Measurements from ENCODE around the gene NPTX1. TPM values are rescaled to one million over a fixed set of nuclear protein-coding genes. Genes with fewer than 3 reads are reported as not detected.

The NPTX1 gene
- total and polyA plus RNA-seq, 2 of the 13 experiments (the other 11 are each of a cell fraction or from before 2014, with no cell fraction given): 0.01 TPM; not detected in 1

DNA sequence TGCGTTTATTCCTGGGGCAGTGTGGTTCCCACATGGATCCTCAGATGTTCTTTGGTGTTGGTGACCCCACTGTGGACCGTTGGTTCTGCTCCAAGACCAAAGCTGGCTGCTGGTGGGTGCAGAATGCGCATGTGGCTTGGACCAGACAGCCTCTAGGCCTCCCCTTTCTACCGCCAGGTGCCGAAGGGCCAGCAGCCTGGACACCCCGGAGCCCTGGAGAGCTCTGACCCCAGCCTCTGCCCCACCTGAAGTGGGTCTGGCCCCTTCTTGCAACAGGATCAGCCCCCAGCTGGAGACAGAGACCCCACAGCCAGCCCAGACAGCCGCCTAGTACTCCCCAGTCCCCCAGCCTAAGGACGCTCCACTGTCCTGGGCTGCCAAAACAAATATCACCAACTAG is 18.4 kb downstream of the NPTX1 start:
- CTCF ChIA-PET (ENCODE audit: low intra/inter-chr PET ratio, low total read pairs): no interaction called here
- ATAC-seq (no peak), FAIRE-seq (no peak), DNase-seq (ENCODE audit: low spot score) (no peak)
- Histone ChIP-seq H3K9ac (ENCODE audit: insufficient read depth, low read depth, low read length) (no peak overlapping the region), H3K4me1 (ENCODE audit: insufficient read depth, low read length) (peaks cover 32% of the 10 kb centered on the region), H4K20me1 (ENCODE audit: insufficient read depth, low read length) (no peaks in the 10 kb centered on the region), H3K4me3 (replicated peaks in 1 of 3; ENCODE audit: insufficient read depth in 1 of 3, low read depth in 2 of 3, low read length in 3 of 3) (no peak overlapping the region), H3K79me2 (ENCODE audit: insufficient read depth, low read length) (no peaks in the 10 kb centered on the region), H3K36me3 (replicated peaks in 1 of 2; ENCODE audit: control insufficient read depth in 1 of 2, insufficient read depth in 2 of 2, low read length in 2 of 2) (no peaks in the 10 kb centered on the region), H3K27ac (ENCODE audit: extremely low read length, insufficient read depth, low read length) (no peak overlapping the region), H2AFZ (ENCODE audit: low read length) (no peak overlapping the region), H3K9me3 (ENCODE audit: low read length) (no peaks in the 10 kb centered on the region), H3K4me2 (ENCODE audit: low read depth, low read length) (no peak overlapping the region), H3K27me3 (ENCODE audit: control insufficient read depth in 1 of 2, insufficient read depth in 2 of 2, low read length in 2 of 2) (peaks cover 11 to 64% of the 10 kb centered on the region in 2 experiments; a peak in 4 of 5 replicates)
- no TSS peak for BruUV-seq (replicated peaks)
- POLR2A ChIA-PET: no interaction called here
- TF ChIP-seq MAFG (CRISPR knock-in tag; IDR thresholded peaks at IDR 0.05) (no peak), SIN3A (IDR thresholded peaks at IDR 0.05; ENCODE audit: borderline replicate concordance, low read depth, low read length) (no peak), ZNF788 (CRISPR knock-in tag; IDR thresholded peaks at IDR 0.05; ENCODE audit: borderline replicate concordance) (no peak), ZNF577 (CRISPR knock-in tag; IDR thresholded peaks at IDR 0.05; ENCODE audit: borderline replicate concordance, low read depth) (no peak), EZH2 (conservative IDR thresholded peaks at IDR 0.05; ENCODE audit: low read depth, low read length) (no peak), HNRNPUL1 (IDR thresholded peaks at IDR 0.05; ENCODE audit: low read depth, low read length) (no peak), HIVEP1 (CRISPR knock-in tag; IDR thresholded peaks at IDR 0.05) (no peak), NPAS2 (CRISPR knock-in tag; IDR thresholded peaks at IDR 0.05; ENCODE audit: borderline replicate concordance) (no peak), XBP1 (CRISPR knock-in tag; IDR thresholded peaks at IDR 0.05) (no peak), NKX3-1 (CRISPR knock-in tag; IDR thresholded peaks at IDR 0.05) (no peak), ARNTL (CRISPR knock-in tag; IDR thresholded peaks at IDR 0.05) (no peak), ZBTB38 (CRISPR knock-in tag; IDR thresholded peaks at IDR 0.05) (no peak), ZNF816 (CRISPR knock-in tag; IDR thresholded peaks at IDR 0.05; ENCODE audit: borderline replicate concordance) (no peak), PREB (CRISPR knock-in tag; IDR thresholded peaks at IDR 0.05) (no peak), LBX2 (CRISPR knock-in tag; IDR thresholded peaks at IDR 0.05; ENCODE audit: borderline replicate concordance) (no peak), ZNF564 (CRISPR knock-in tag; IDR thresholded peaks at IDR 0.05) (no peak), MIER3 (CRISPR knock-in tag; IDR thresholded peaks at IDR 0.05; ENCODE audit: borderline replicate concordance) (no peak)
- TF ChIP-seq, protein P1, sequence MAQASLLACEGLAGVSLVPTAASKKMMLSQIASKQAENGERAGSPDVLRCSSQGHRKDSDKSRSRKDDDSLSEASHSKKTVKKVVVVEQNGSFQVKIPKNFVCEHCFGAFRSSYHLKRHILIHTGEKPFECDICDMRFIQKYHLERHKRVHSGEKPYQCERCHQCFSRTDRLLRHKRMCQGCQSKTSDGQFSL (CRISPR knock-in tag; IDR thresholded peaks at IDR 0.05): no peak
- TF ChIP-seq, protein P2, sequence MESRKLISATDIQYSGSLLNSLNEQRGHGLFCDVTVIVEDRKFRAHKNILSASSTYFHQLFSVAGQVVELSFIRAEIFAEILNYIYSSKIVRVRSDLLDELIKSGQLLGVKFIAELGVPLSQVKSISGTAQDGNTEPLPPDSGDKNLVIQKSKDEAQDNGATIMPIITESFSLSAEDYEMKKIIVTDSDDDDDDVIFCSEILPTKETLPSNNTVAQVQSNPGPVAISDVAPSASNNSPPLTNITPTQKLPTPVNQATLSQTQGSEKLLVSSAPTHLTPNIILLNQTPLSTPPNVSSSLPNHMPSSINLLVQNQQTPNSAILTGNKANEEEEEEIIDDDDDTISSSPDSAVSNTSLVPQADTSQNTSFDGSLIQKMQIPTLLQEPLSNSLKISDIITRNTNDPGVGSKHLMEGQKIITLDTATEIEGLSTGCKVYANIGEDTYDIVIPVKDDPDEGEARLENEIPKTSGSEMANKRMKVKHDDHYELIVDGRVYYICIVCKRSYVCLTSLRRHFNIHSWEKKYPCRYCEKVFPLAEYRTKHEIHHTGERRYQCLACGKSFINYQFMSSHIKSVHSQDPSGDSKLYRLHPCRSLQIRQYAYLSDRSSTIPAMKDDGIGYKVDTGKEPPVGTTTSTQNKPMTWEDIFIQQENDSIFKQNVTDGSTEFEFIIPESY (CRISPR knock-in tag; IDR thresholded peaks at IDR 0.05): no peak
- TF ChIP-seq, protein P3, sequence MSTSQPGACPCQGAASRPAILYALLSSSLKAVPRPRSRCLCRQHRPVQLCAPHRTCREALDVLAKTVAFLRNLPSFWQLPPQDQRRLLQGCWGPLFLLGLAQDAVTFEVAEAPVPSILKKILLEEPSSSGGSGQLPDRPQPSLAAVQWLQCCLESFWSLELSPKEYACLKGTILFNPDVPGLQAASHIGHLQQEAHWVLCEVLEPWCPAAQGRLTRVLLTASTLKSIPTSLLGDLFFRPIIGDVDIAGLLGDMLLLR (CRISPR knock-in tag; IDR thresholded peaks at IDR 0.05): no peak
- in situ Hi-C loops (cut with HindIII; ENCODE audit: extremely low pct_ligation_motif_present, low pct_unique_long_range_greater_than_20kb) (no loop called here), intact Hi-C loops (cut with micrococcal nuclease; ENCODE audit: unreplicated experiment) (no loop called here)
- WGBS (ENCODE audit: low lambda C conversion rate): 10% methylated on average over 4 of the region's 8 CpGs
